Right lobe of liver (tissue), 6 donors: Measurements from ENCODE around the gene CHADL. TPM values are rescaled to one million over a fixed set of nuclear protein-coding genes. Genes with fewer than 3 reads are reported as not detected.

Experiments
- ATAC-seq, 4 donors: fragments of 200-7000 bp; cut with Tn5 transposase; one replicate each; pipeline ENCODE4 v1.9.1; 2020; ENCODE audit warnings: mild to moderate bottlenecking in 4 of 4, moderate library complexity in 4 of 4
- DNase-seq, 3 donors: peaks; one replicate each; pipeline ENCODE4 v3.0.0-alpha.2; 2020
- H3K27ac ChIP-seq, 3 donors: fragments of 200-600 bp; one replicate each; pipeline ENCODE4 v1.8.0; 2022
- H3K27me3 ChIP-seq, 2 donors: fragments of 200-600 bp; one replicate each; pipeline ENCODE4 v1.8.0; 2022
- H3K36me3 ChIP-seq, 4 donors: fragments of 200-600 bp; sonication (generic) in 1 of 4; one replicate each; pipeline versions ENCODE4 v1.5.1 to v1.8.0; 2017 to 2022; ENCODE audit warnings: control low read depth in 1 of 4
- H3K4me1 ChIP-seq, 4 donors: fragments of 200-600 bp; sonication (generic) in 1 of 4; one replicate each; pipeline versions ENCODE4 v1.5.1 to v1.8.0; 2017 to 2022; ENCODE audit warnings: control low read depth in 1 of 4
- H3K4me3 ChIP-seq, 3 donors: fragments of 200-600 bp; one replicate each; pipeline ENCODE4 v1.8.0; 2022
- H3K9me3 ChIP-seq, 4 donors: fragments of 200-600 bp; sonication (generic) in 1 of 4; one replicate each; pipeline versions ENCODE4 v1.5.1 to v1.8.0; 2017 to 2022; ENCODE audit warnings: control low read depth in 1 of 4
- CTCF ChIP-seq, 4 donors: fragments of 200-600 bp in 3 of 4; fragments of 450-650 bp in 1 of 4; IDR thresholded peaks; one replicate each; pipeline versions ENCODE4 v1.5.1 to v1.8.0; 2016 to 2022; ENCODE audit warnings: antibody characterized with exemption in 4 of 4, mild to moderate bottlenecking in 2 of 4
- POLR2A ChIP-seq: fragments of 450-650 bp; IDR thresholded peaks from one replicate; pipeline ENCODE4 v1.6.1; 2017; ENCODE audit warnings: antibody characterized with exemption, mild to moderate bottlenecking
- WGBS: methylation state at CpG from one replicate; pipeline ENCODE4 v1.1.6; 2018; ENCODE audit warnings: low coverage, low lambda C conversion rate; ENCODE audit not compliant: insufficient coverage; ENCODE audit errors: missing lambda C conversion rate; 5-methylcytosine and 5-hydroxymethylcytosine counted together
- intact Hi-C, 2 donors: fragments of 100-400 bp; cut with DNase I; formaldehyde crosslinking; loops; one replicate each; pipeline versions ENCODE4 v1.11.2 to v1.14.1; 2022
- total RNA-seq, 6 experiments: library from RNA; depleted of rRNA in 2 of 6; stranded (reverse); fragments of >200 nt in 2 of 6; fragmentation: NEBNext Ultra II Directional in 3 of 6; extraction: Animal tissue kit (Norgen Biotek cat#: 25700) in 3 of 6; gene quantifications; one replicate each; pipeline versions ENCODE4 v1.1.0 to v1.2.4, GENCODE V29; 2016 to 2023
- donor health status: DM: no; HTN: yes; CAD: no.
- donor health status: DM: no; HTN: no; CAD: no.
- donor health status: DM: no; HTN: no; CAD: no.
- donor health status: DM: no; HTN: yes; CAD: no.
- donor health status: DM: no; HTN: yes; CAD: no.

The CHADL gene
- total RNA-seq, 6 experiments from 2014 or later: 0.75 to 1.5 (median 1.1) TPM

GRCh38 chr22:41237707-41238569 lies 2.8 kb downstream of the CHADL start:
- Histone ChIP-seq H3K27ac (peak overlapping the region in 1 of 3 donors; percentile 49), H3K4me1 (peaks cover 0 to 25% (median 8%) of the 10 kb centered on the region in 4 donors), H3K36me3 (no peaks in the 10 kb centered on the region), H3K9me3 (no peaks in the 10 kb centered on the region), H3K4me3 (peak overlapping the region; percentile 35 to 62 (median 46)), H3K27me3 (no peaks in the 10 kb centered on the region)
- intact Hi-C loops: loop anchor here in 1 of 2 donors (10.0 kb wide), 1 partner anchor 53 kb away; no protein-coding TSS in a partner anchor
- TF ChIP-seq CTCF (IDR thresholded peaks at IDR 0.05): peak; percentile 73 to 89 (median 78)
- peak; percentile 35 for TF ChIP-seq POLR2A
- DNase-seq (peak; percentile 88 to 92 (median 91)), ATAC-seq (peak; percentile 87 to 92 (median 92))
- WGBS: 0% methylated on average over 1 of the region's 97 CpGs

GRCh38 chr22:41237036-41237706 lies 3.6 kb downstream of the CHADL start:
- peaks cover 0 to 25% (median 8%) of the 10 kb centered on the region in 4 donors for H3K4me1 ChIP-seq
- H3K36me3 ChIP-seq: no peaks in the 10 kb centered on the region
- peak overlapping the region in 1 of 3 donors; percentile 49 for H3K27ac ChIP-seq
- no peaks in the 10 kb centered on the region for H3K27me3 ChIP-seq
- WGBS: no CpG with 5 or more reads among the region's 33 CpGs
- peak overlapping the region; percentile 35 to 62 (median 46) for H3K4me3 ChIP-seq
- ATAC-seq (no peak), DNase-seq (no peak)
- no peaks in the 10 kb centered on the region for H3K9me3 ChIP-seq
- TF ChIP-seq CTCF (IDR thresholded peaks at IDR 0.05): no peak
- intact Hi-C loops: loop anchor here in 1 of 2 donors (10.0 kb wide), 1 partner anchor 52 kb away; no protein-coding TSS in a partner anchor

- Histone ChIP-seq H3K9me3 (no peaks in the 10 kb centered on the region), H3K27ac (no peak overlapping the region), H3K36me3 (no peaks in the 10 kb centered on the region), H3K4me1 (peaks cover 0 to 39% (median 17%) of the 10 kb centered on the region in 4 donors), H3K4me3 (no peak overlapping the region), H3K27me3 (no peaks in the 10 kb centered on the region)
- WGBS: 53% methylated on average over 9 of the region's 19 CpGs
- TF ChIP-seq POLR2A (no peak), CTCF (IDR thresholded peaks at IDR 0.05) (no peak)
- intact Hi-C loops: loop anchor here in 1 of 2 donors (10.0 kb wide), 1 partner anchor 50 kb away; no protein-coding TSS in a partner anchor
- peak; percentile 60 to 81 (median 77) for DNase-seq
- peak; percentile 2 to 53 (median 35) for ATAC-seq
Measured at GRCh38 chr22:41234815-41235695, 5.7 kb downstream of the CHADL start.

- DNase-seq (peak in 1 of 3 donors; percentile 80), ATAC-seq (peak; percentile 45 to 77 (median 61))
- Histone ChIP-seq H3K4me3 (no peak overlapping the region), H3K9me3 (no peaks in the 10 kb centered on the region), H3K4me1 (peaks cover 0 to 30% (median 15%) of the 10 kb centered on the region in 4 donors), H3K27me3 (no peaks in the 10 kb centered on the region), H3K36me3 (peaks cover 0 to 13% (median 4%) of the 10 kb centered on the region in 4 donors), H3K27ac (peak overlapping the region in 1 of 3 donors; percentile 27)
- WGBS: 42% methylated on average over 5 of the region's 7 CpGs
- no peak for TF ChIP-seq CTCF (IDR thresholded peaks at IDR 0.05)
- TF ChIP-seq POLR2A: no peak
- intact Hi-C loops: loop anchor here in 1 of 2 donors (10.0 kb wide), 1 partner anchor 47 kb away; no protein-coding TSS in a partner anchor
Measured at GRCh38 chr22:41231369-41231768, 9.4 kb downstream of the CHADL start.
